Measurements from ENCODE around the gene COL4A2.

The COL4A2 gene

GRCh38 chr13:110403315-110403714 lies 96.2 kb downstream of the COL4A2 start:
- Histone ChIP-seq H3K27me3 (replicated peaks; ENCODE audit: insufficient read depth, low read length) (no peaks in the 10 kb centered on the region), H3K4me2 (ENCODE audit: low read depth, low read length) (no peak overlapping the region), H3K27ac (ENCODE audit: low read length) (no peak overlapping the region), H3K9ac (ENCODE audit: low read length) (no peak overlapping the region), H3K4me3 (ENCODE audit: low read length) (no peak overlapping the region), H3K9me2 (replicated peaks; ENCODE audit: insufficient read depth, low read length) (no peaks in the 10 kb centered on the region), H3K36me3 (replicated peaks; ENCODE audit: insufficient read depth, low read length) (no peaks in the 10 kb centered on the region), H3K79me2 (ENCODE audit: low read length) (no peaks in the 10 kb centered on the region), H3F3A (ENCODE audit: insufficient read depth, low read length) (no peaks in the 10 kb centered on the region), H3K4me1 (ENCODE audit: low read length) (no peaks in the 10 kb centered on the region), H3K9me3 (replicated peaks; ENCODE audit: insufficient read depth, low read length) (no peaks in the 10 kb centered on the region), H2AFZ (ENCODE audit: low read length) (no peak overlapping the region), H4K20me1 (ENCODE audit: insufficient read depth, low read length) (no peaks in the 10 kb centered on the region)
- DNase-seq: no peak
- TF ChIP-seq EZH2phosphoT487 (IDR thresholded peaks at IDR 0.05; ENCODE audit: low read length): no peak
- TF ChIP-seq, protein P1, sequence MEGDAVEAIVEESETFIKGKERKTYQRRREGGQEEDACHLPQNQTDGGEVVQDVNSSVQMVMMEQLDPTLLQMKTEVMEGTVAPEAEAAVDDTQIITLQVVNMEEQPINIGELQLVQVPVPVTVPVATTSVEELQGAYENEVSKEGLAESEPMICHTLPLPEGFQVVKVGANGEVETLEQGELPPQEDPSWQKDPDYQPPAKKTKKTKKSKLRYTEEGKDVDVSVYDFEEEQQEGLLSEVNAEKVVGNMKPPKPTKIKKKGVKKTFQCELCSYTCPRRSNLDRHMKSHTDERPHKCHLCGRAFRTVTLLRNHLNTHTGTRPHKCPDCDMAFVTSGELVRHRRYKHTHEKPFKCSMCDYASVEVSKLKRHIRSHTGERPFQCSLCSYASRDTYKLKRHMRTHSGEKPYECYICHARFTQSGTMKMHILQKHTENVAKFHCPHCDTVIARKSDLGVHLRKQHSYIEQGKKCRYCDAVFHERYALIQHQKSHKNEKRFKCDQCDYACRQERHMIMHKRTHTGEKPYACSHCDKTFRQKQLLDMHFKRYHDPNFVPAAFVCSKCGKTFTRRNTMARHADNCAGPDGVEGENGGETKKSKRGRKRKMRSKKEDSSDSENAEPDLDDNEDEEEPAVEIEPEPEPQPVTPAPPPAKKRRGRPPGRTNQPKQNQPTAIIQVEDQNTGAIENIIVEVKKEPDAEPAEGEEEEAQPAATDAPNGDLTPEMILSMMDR (IDR thresholded peaks at IDR 0.05; ENCODE audit: low read length): no peak
- no peak for TF ChIP-seq EZH2 (optimal IDR thresholded peaks at IDR 0.05; ENCODE audit: low read depth, low read length)

DNA sequence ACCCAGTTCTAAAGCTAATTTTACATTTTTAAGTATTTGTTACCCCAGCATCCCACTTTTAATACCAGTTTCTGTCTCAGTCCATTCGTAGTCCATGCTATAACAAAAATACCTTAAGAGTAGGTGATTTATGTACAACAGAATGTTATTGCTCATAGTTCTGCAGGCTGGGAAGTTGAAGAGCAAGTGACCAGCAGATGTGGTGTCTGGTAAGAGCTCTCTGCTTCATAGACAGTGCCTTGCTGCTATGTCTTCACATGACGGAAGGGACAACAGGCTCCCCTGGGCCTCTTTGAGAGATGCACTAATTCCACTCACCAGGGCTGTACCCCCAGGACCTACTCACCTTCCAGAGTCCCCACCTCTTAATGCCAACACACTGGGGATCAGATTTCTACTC lies 96.6 kb downstream of the COL4A2 start:
- Histone ChIP-seq H3K4me3 (ENCODE audit: low read length) (no peak overlapping the region), H3K9me2 (replicated peaks; ENCODE audit: insufficient read depth, low read length) (no peaks in the 10 kb centered on the region), H3K27me3 (replicated peaks; ENCODE audit: insufficient read depth, low read length) (no peaks in the 10 kb centered on the region), H3K4me2 (ENCODE audit: low read depth, low read length) (no peak overlapping the region), H3K79me2 (ENCODE audit: low read length) (no peaks in the 10 kb centered on the region), H3K36me3 (replicated peaks; ENCODE audit: insufficient read depth, low read length) (no peaks in the 10 kb centered on the region), H3F3A (ENCODE audit: insufficient read depth, low read length) (no peaks in the 10 kb centered on the region), H3K4me1 (ENCODE audit: low read length) (no peaks in the 10 kb centered on the region), H3K27ac (ENCODE audit: low read length) (no peak overlapping the region), H3K9me3 (replicated peaks; ENCODE audit: insufficient read depth, low read length) (no peaks in the 10 kb centered on the region), H4K20me1 (ENCODE audit: insufficient read depth, low read length) (no peaks in the 10 kb centered on the region), H2AFZ (ENCODE audit: low read length) (no peak overlapping the region), H3K9ac (ENCODE audit: low read length) (no peak overlapping the region)
- DNase-seq: no peak
- TF ChIP-seq EZH2phosphoT487 (IDR thresholded peaks at IDR 0.05; ENCODE audit: low read length) (no peak), EZH2 (optimal IDR thresholded peaks at IDR 0.05; ENCODE audit: low read depth, low read length) (no peak)
- TF ChIP-seq, protein P1 (IDR thresholded peaks at IDR 0.05; ENCODE audit: low read length): no peak

DNA sequence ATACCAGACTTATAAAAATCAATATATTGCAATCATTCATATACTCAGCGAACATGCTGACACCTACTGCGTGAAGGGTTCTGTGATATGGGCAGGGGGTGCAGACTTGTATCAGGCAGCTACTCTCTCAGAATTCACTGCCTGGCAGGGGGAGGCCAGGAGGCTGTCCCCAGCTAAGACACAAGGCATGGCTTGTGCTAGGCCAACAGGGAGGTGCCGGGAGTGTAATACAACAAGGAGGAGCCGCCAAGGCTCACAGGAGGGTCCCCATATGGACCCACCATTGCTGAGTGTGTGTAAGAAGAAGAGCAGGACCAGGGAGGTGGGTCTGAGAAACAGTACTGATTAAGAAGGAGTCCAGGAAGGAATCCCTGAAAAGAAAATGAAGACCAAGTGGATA lies 97.2 kb downstream of the COL4A2 start:
- no peaks in the 10 kb centered on the region for H3F3A ChIP-seq (ENCODE audit: insufficient read depth, low read length)
- DNase-seq: no peak
- no peaks in the 10 kb centered on the region for H3K27me3 ChIP-seq (replicated peaks; ENCODE audit: insufficient read depth, low read length)
- no peaks in the 10 kb centered on the region for H3K36me3 ChIP-seq (replicated peaks; ENCODE audit: insufficient read depth, low read length)
- H3K27ac ChIP-seq (ENCODE audit: low read length): no peak overlapping the region
- TF ChIP-seq EZH2 (optimal IDR thresholded peaks at IDR 0.05; ENCODE audit: low read depth, low read length): no peak
- TF ChIP-seq EZH2phosphoT487 (IDR thresholded peaks at IDR 0.05; ENCODE audit: low read length): no peak
- TF ChIP-seq, protein P1 (IDR thresholded peaks at IDR 0.05; ENCODE audit: low read length): no peak
- H2AFZ ChIP-seq (ENCODE audit: low read length): no peak overlapping the region
- no peaks in the 10 kb centered on the region for H4K20me1 ChIP-seq (ENCODE audit: insufficient read depth, low read length)
- no peak overlapping the region for H3K9ac ChIP-seq (ENCODE audit: low read length)
- no peaks in the 10 kb centered on the region for H3K4me1 ChIP-seq (ENCODE audit: low read length)
- no peaks in the 10 kb centered on the region for H3K9me2 ChIP-seq (replicated peaks; ENCODE audit: insufficient read depth, low read length)
- no peak overlapping the region for H3K4me3 ChIP-seq (ENCODE audit: low read length)
- H3K79me2 ChIP-seq (ENCODE audit: low read length): no peaks in the 10 kb centered on the region
- H3K9me3 ChIP-seq (replicated peaks; ENCODE audit: insufficient read depth, low read length): no peaks in the 10 kb centered on the region
- no peak overlapping the region for H3K4me2 ChIP-seq (ENCODE audit: low read depth, low read length)

All from MM.1S (cell line).